Fibroblast of lung (primary cell): ENCODE measurements around the gene SYT17. TPM values are rescaled to one million over a fixed set of nuclear protein-coding genes. Genes with fewer than 3 reads are reported as not detected.
A peak's percentile ranks its signal among the peaks of the same experiment; 100 is the strongest.

Experiments used
- DNase-seq, 2 donors: peaks; one replicate each; pipeline versions ENCODE4 v3.0.0 to v3.0.0-alpha.2; 2010; ENCODE audit warnings: low read depth in 2 of 2
- H2AFZ ChIP-seq: 2 replicates; pipeline ENCODE4 v1.5.1; 2012; ENCODE audit warnings: low read length, control low read depth, inconsistent platforms
- H3K27ac ChIP-seq: 2 replicates; pipeline ENCODE4 v1.5.1; 2011; ENCODE audit warnings: low read length, control low read depth; ENCODE audit not compliant: insufficient read depth
- H3K27me3 ChIP-seq: 2 replicates; pipeline ENCODE4 v1.5.1; 2011; ENCODE audit warnings: mild to moderate bottlenecking, low read length; ENCODE audit not compliant: control insufficient read depth, insufficient read depth
- H3K36me3 ChIP-seq: 2 replicates; pipeline ENCODE4 v1.5.1; 2011; ENCODE audit warnings: low read length; ENCODE audit not compliant: control insufficient read depth, insufficient read depth
- H3K4me1 ChIP-seq: 2 replicates; pipeline ENCODE4 v1.5.1; 2011; ENCODE audit warnings: low read length; ENCODE audit not compliant: control insufficient read depth, insufficient read depth; ENCODE audit errors: extremely low read depth
- H3K4me2 ChIP-seq: 2 replicates; pipeline ENCODE4 v1.5.1; 2011; ENCODE audit warnings: low read length, control low read depth; ENCODE audit not compliant: insufficient read depth; ENCODE audit errors: extremely low read depth
- H3K4me3 ChIP-seq, 4 experiments: fragments of 200-600 bp in 1 of 4; sonication (generic) in 1 of 4; replicated peaks in 1 of 4; 2 replicates each; pipeline ENCODE4 v1.5.1; 2011 to 2016; ENCODE audit warnings: low read length in 4 of 4, low read depth in 3 of 4, mild to moderate bottlenecking in 3 of 4, control low read depth in 2 of 4, inconsistent platforms in 1 of 4, mixed read lengths in 1 of 4; ENCODE audit not compliant: insufficient read depth in 1 of 4; ENCODE audit errors: control extremely low read depth in 1 of 4
- H3K79me2 ChIP-seq: 2 replicates; pipeline ENCODE4 v1.5.1; 2012; ENCODE audit warnings: mild to moderate bottlenecking, low read length, inconsistent platforms; ENCODE audit not compliant: control insufficient read depth, insufficient read depth
- H3K9ac ChIP-seq: 2 replicates; pipeline ENCODE4 v1.5.1; 2011; ENCODE audit warnings: mild to moderate bottlenecking, low read length, control low read depth; ENCODE audit not compliant: insufficient read depth
- H3K9me3 ChIP-seq: 2 replicates; pipeline ENCODE4 v1.5.1; 2012; ENCODE audit warnings: low read depth, low read length; ENCODE audit not compliant: control insufficient read depth, insufficient read depth
- H4K20me1 ChIP-seq: 2 replicates; pipeline ENCODE4 v1.5.1; 2011; ENCODE audit warnings: low read length; ENCODE audit not compliant: control insufficient read depth, insufficient read depth; ENCODE audit errors: extremely low read depth
- EZH2 ChIP-seq: IDR thresholded peaks from 2 replicates; pipeline ENCODE4 v1.5.1; 2012; ENCODE audit warnings: low read length, control low read depth, mild to moderate bottlenecking; ENCODE audit errors: missing control alignments
- polyA plus RNA-seq, 2 donors: library from polyadenylated mRNA; depleted of rRNA in 1 of 2; stranded (reverse) in 1 of 2; unstranded in 1 of 2; fragments of >200 nt; gene quantifications; 2 replicates each; pipeline ENCODE4 v1.2.1, GENCODE V29; 2011 to 2012; ENCODE audit warnings: missing spikeins in 1 of 2
- total RNA-seq: library from RNA; depleted of rRNA; stranded (reverse); fragments of >200 nt; gene quantifications from 2 replicates; pipeline ENCODE4 v1.2.1, GENCODE V29; 2014
- TF ChIP-seq, protein P1 (sequence below), 2 donors: IDR thresholded peaks in 1 of 2; conservative IDR thresholded peaks in 1 of 2; 1 replicate in 1 of 2; 2 replicates in 1 of 2; pipeline ENCODE4 v1.5.1; 2011 to 2012; ENCODE audit warnings: low read length in 2 of 2, control low read depth in 1 of 2, inconsistent platforms in 1 of 2, low read depth in 1 of 2, mild to moderate bottlenecking in 1 of 2

The SYT17 gene
- total and polyA plus RNA-seq, 2 donors (not counting 1 experiment from before 2014, with no cell fraction given): 0.33 TPM; not detected in 1

DNA sequence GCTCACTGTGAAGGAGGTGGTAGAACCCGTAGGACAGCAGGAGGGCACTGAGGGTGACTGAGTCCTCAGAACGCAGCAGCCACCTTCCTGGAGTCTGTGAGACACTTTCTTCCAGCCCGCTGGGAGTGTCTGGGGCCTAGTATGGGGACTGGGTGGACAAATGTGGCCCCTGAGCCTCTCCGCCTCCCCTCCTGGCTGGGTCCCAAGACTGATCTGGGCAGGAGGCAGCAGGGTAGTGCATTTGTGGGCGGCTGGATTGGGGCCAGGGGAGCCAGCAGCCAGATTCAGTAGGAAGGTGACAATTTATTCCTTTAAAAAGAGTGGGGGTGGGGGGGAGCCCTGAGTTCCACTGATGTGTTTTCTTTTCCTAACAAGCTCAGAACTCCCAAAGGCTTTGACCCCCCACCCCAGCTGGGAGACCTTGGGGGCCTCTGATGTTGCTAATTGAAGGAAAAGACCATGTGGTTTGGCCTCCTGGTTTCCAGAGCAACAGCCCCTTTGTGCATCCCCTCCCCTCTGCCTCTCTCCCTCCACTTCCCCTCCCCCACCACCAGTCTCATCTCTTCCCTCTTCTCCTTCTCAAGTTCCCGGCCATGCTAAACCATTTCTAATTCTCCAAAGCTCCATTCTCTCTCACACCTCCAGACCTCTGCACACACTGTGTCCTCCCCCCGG lies 121.9 kb downstream of the SYT17 start:
- H3K9me3 ChIP-seq: no peaks in the 10 kb centered on the region
- no peak for TF ChIP-seq EZH2
- TF ChIP-seq, protein P1, sequence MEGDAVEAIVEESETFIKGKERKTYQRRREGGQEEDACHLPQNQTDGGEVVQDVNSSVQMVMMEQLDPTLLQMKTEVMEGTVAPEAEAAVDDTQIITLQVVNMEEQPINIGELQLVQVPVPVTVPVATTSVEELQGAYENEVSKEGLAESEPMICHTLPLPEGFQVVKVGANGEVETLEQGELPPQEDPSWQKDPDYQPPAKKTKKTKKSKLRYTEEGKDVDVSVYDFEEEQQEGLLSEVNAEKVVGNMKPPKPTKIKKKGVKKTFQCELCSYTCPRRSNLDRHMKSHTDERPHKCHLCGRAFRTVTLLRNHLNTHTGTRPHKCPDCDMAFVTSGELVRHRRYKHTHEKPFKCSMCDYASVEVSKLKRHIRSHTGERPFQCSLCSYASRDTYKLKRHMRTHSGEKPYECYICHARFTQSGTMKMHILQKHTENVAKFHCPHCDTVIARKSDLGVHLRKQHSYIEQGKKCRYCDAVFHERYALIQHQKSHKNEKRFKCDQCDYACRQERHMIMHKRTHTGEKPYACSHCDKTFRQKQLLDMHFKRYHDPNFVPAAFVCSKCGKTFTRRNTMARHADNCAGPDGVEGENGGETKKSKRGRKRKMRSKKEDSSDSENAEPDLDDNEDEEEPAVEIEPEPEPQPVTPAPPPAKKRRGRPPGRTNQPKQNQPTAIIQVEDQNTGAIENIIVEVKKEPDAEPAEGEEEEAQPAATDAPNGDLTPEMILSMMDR (conservative IDR thresholded peaks at IDR 0.05 in 1 of 2, IDR thresholded peaks at IDR 0.05 in 1 of 2; ENCODE audit: low read depth in 1 of 2, low read length in 2 of 2): no peak
- no peaks in the 10 kb centered on the region for H3K27me3 ChIP-seq
- no peak overlapping the region for H3K4me3 ChIP-seq
- no peak overlapping the region for H3K4me2 ChIP-seq
- no peaks in the 10 kb centered on the region for H3K36me3 ChIP-seq
- DNase-seq: no peak
- no peaks in the 10 kb centered on the region for H3K79me2 ChIP-seq
- H3K4me1 ChIP-seq: no peaks in the 10 kb centered on the region
- H3K27ac ChIP-seq: no peak overlapping the region
- H4K20me1 ChIP-seq: no peaks in the 10 kb centered on the region
- no peak overlapping the region for H2AFZ ChIP-seq
- H3K9ac ChIP-seq: no peak overlapping the region

DNA sequence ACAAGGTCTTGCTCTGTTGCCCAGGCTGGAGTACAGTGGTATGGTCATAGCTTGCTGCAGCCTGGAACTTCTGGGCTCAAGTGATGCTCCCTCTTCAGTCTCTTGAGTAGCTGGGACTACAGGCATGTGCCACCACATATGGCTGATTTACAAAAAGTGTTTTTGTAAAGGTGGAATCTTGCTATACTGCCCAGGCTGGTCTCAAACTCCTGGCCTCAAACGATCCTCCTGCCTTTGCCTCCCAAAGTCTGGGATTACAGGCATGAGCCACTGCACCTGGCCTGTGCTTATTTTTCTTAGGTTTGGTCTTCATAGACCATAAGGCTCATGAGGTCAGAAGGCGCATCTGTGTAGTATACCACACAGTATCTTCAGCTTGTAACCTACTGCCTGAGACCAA lies 122.8 kb downstream of the SYT17 start:
- Histone ChIP-seq H3K79me2 (no peaks in the 10 kb centered on the region), H4K20me1 (no peaks in the 10 kb centered on the region), H3K36me3 (no peaks in the 10 kb centered on the region), H3K9me3 (no peaks in the 10 kb centered on the region), H3K27me3 (no peaks in the 10 kb centered on the region), H3K9ac (no peak overlapping the region), H2AFZ (no peak overlapping the region), H3K4me2 (no peak overlapping the region), H3K4me1 (no peaks in the 10 kb centered on the region), H3K27ac (no peak overlapping the region), H3K4me3 (no peak overlapping the region)
- DNase-seq: no peak
- TF ChIP-seq, protein P1 (conservative IDR thresholded peaks at IDR 0.05 in 1 of 2, IDR thresholded peaks at IDR 0.05 in 1 of 2; ENCODE audit: low read depth in 1 of 2, low read length in 2 of 2): no peak
- TF ChIP-seq EZH2: no peak

DNA sequence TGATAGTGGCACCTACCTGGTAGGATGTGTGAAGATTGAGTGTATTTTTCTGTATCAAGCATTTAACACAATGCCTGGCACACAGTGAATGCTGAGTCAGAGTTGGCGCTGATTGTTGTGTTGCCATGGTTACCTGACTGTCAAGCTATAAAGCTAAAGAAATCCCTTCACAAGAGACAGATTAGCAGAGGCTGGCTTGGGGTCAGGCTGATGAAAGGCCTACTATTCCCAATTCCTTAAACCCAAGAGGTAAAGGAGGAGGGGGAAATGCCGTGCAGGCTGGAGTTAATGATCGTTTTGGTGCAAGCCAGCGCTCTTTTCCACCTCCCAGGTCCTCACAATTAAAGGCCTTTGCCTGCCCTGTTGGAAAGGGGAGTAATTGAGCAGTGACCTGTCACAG lies 123.4 kb downstream of the SYT17 start:
- H3K9ac ChIP-seq: no peak overlapping the region
- H3K79me2 ChIP-seq: no peaks in the 10 kb centered on the region
- no peak overlapping the region for H3K4me3 ChIP-seq
- no peaks in the 10 kb centered on the region for H4K20me1 ChIP-seq
- H2AFZ ChIP-seq: no peak overlapping the region
- no peak overlapping the region for H3K27ac ChIP-seq
- TF ChIP-seq EZH2: no peak
- TF ChIP-seq, protein P1 (conservative IDR thresholded peaks at IDR 0.05 in 1 of 2, IDR thresholded peaks at IDR 0.05 in 1 of 2; ENCODE audit: low read depth in 1 of 2, low read length in 2 of 2): no peak
- peak in 1 of 2 donors; percentile 11 for DNase-seq
- no peaks in the 10 kb centered on the region for H3K27me3 ChIP-seq
- no peaks in the 10 kb centered on the region for H3K9me3 ChIP-seq
- no peaks in the 10 kb centered on the region for H3K36me3 ChIP-seq
- no peak overlapping the region for H3K4me2 ChIP-seq
- H3K4me1 ChIP-seq: no peaks in the 10 kb centered on the region
